ENCODE measurements around the gene CR1. TPM values are rescaled to one million over a fixed set of nuclear protein-coding genes. Genes with fewer than 3 reads are reported as not detected.
A peak's percentile ranks its signal among the peaks of the same experiment; 100 is the strongest.

Gene CR1
- total and polyA plus RNA-seq, 2 of the 8 experiments (the other 6 are each of a cell fraction or from before 2014, with no cell fraction given) = 0.15 to 0.22 TPM

DNA sequence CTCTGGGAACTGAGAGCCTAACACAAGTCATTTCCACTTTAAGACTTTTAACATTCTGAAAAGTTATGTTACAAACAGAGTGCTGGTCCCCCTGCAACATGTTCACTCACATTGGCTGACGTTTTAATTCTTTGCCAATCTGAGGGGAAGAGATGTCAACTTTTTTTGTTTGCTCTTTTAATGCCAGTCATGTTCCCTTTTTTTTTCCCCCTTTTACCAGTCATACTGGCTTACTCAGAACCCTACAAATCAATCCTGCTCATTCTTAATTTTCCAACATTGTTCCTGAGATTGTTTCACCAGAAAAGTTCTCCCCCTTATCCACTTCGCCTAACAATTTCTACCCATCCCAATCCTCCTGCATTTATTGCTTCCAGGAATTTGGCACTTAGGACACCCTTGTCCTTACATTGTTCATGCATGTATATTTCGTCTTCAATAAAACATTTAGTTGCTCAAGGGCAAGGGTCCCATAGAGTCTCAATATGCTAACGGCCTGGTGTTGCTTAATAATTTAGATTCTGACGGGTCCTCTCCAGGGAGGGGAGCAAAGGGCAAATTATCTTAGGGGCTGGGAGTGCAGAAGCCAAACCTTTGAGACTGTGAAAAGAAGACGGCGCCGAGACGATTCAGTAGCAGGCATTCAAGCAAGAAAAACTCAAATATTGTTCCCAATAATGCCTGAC lies 148.4 kb downstream of the CR1 start:
- Histone ChIP-seq H4K91ac (replicated peaks; ENCODE audit: insufficient read length, low read length) (no peak overlapping the region), H2BK120ac (replicated peaks; ENCODE audit: low read depth, low read length) (no peak overlapping the region), H3K4me1 (replicated peaks in 1 of 4; ENCODE audit: control insufficient read depth in 3 of 4, insufficient read depth in 4 of 4, low read length in 3 of 4) (no peaks in the 10 kb centered on the region; a peak in 1 of 7 replicates), H2BK12ac (ENCODE audit: low read depth, low read length) (no peak overlapping the region), H3K27ac (ENCODE audit: low read depth, low read length) (no peak overlapping the region), H2BK15ac (ENCODE audit: low read length) (no peak overlapping the region), H3K9ac (replicated peaks in 1 of 4; ENCODE audit: extremely low read depth in 1 of 4, low read depth in 3 of 4, low read length in 3 of 4) (no peak overlapping the region), H3K23me2 (ENCODE audit: low read depth, low read length) (no peaks in the 10 kb centered on the region), H3K79me1 (ENCODE audit: low read depth, low read length) (no peaks in the 10 kb centered on the region), H4K5ac (ENCODE audit: insufficient read length, low read depth, low read length) (no peak overlapping the region), H4K8ac (ENCODE audit: extremely low read depth, insufficient read depth, low read length) (no peak overlapping the region), H3K79me2 (ENCODE audit: control insufficient read depth in 1 of 2, insufficient read depth in 2 of 2, low read length in 2 of 2) (no peaks in the 10 kb centered on the region), H3K27me3 (replicated peaks in 1 of 4; ENCODE audit: control insufficient read depth in 3 of 4, extremely low read depth in 1 of 4, insufficient read depth in 3 of 4, low read length in 3 of 4) (no peaks in the 10 kb centered on the region), H3K4ac (replicated peaks; ENCODE audit: insufficient read length, low read depth, low read length) (no peak overlapping the region), H3K18ac (ENCODE audit: extremely low read depth, low read length) (no peak overlapping the region), H3K4me3 (ENCODE audit: extremely low read depth in 1 of 4, insufficient read depth in 2 of 4, low read depth in 3 of 4, low read length in 4 of 4) (no peak overlapping the region), H3K9me3 (ENCODE audit: insufficient read depth in 2 of 2, low read depth in 1 of 2, low read length in 1 of 2) (no peaks in the 10 kb centered on the region; a peak in 1 of 4 replicates), H3K36me3 (ENCODE audit: control insufficient read depth in 2 of 4, insufficient read depth in 4 of 4, low read length in 3 of 4) (no peaks in the 10 kb centered on the region), H2AFZ (ENCODE audit: low read length) (no peak overlapping the region), H3K4me2 (ENCODE audit: insufficient read depth in 1 of 2, low read depth in 2 of 2, low read length in 2 of 2) (no peak overlapping the region), H3K14ac (ENCODE audit: insufficient read length) (no peak overlapping the region), H2BK20ac (ENCODE audit: low read length) (0 out of 2 replicates have a peak overlapping the region, but pooled peaks have one; percentile 43), H3K23ac (ENCODE audit: insufficient read length) (no peak overlapping the region), H3K56ac (replicated peaks; ENCODE audit: insufficient read length, low read depth, low read length) (no peak overlapping the region), H2AK5ac (ENCODE audit: low read depth, low read length) (no peak overlapping the region), H2BK5ac (ENCODE audit: low read depth, low read length) (no peak overlapping the region), H4K20me1 (replicated peaks in 1 of 2; ENCODE audit: control insufficient read depth in 1 of 2, insufficient read depth in 2 of 2, low read length in 2 of 2) (no peaks in the 10 kb centered on the region)
- ChIA-PET CTCF (ENCODE audit: partially characterized antibody) (no interaction called here), POLR2A (ENCODE audit: partially characterized antibody) (no interaction called here)
- WGBS, 2 experiments (ENCODE audit: extremely low coverage in 1 of 2, insufficient coverage in 1 of 2, insufficient read length in 1 of 2, insufficient replicate concordance in 2 of 2, low coverage in 1 of 2, low lambda C conversion rate in 2 of 2, missing lambda C conversion rate in 1 of 2) = 78% methylated on average over 9 of the region's 9 CpGs; no CpG with 5 or more reads in 1 of the 2 experiments
- DNase-seq (ENCODE audit: low read depth in 1 of 2, low spot score in 2 of 2) = no peak
- FAIRE-seq = no peak
- TF ChIP-seq JUN (IDR thresholded peaks at IDR 0.05; ENCODE audit: low read depth, low read length) = no peak
- TF ChIP-seq, protein P1, sequence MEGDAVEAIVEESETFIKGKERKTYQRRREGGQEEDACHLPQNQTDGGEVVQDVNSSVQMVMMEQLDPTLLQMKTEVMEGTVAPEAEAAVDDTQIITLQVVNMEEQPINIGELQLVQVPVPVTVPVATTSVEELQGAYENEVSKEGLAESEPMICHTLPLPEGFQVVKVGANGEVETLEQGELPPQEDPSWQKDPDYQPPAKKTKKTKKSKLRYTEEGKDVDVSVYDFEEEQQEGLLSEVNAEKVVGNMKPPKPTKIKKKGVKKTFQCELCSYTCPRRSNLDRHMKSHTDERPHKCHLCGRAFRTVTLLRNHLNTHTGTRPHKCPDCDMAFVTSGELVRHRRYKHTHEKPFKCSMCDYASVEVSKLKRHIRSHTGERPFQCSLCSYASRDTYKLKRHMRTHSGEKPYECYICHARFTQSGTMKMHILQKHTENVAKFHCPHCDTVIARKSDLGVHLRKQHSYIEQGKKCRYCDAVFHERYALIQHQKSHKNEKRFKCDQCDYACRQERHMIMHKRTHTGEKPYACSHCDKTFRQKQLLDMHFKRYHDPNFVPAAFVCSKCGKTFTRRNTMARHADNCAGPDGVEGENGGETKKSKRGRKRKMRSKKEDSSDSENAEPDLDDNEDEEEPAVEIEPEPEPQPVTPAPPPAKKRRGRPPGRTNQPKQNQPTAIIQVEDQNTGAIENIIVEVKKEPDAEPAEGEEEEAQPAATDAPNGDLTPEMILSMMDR (IDR thresholded peaks at IDR 0.05; ENCODE audit: control extremely low read depth in 1 of 3, insufficient read depth in 1 of 3, low read depth in 1 of 3, low read length in 3 of 3) = no peak
- TF ChIP-seq MAFK (IDR thresholded peaks at IDR 0.05; ENCODE audit: low read depth, low read length) = no peak
- no peak for TF ChIP-seq ZNF274 (IDR thresholded peaks at IDR 0.05; ENCODE audit: borderline replicate concordance, extremely low read depth, low read length)
- no peak for TF ChIP-seq CBX8 (IDR thresholded peaks at IDR 0.05; ENCODE audit: borderline replicate concordance, low read depth, low read length)
- TF ChIP-seq BACH1 (IDR thresholded peaks at IDR 0.05; ENCODE audit: low read length) = no peak
- no peak for TF ChIP-seq CREB1 (IDR thresholded peaks at IDR 0.05)
- no peak for TF ChIP-seq HDAC6 (IDR thresholded peaks at IDR 0.05; ENCODE audit: low read depth, low read length)
- no peak for TF ChIP-seq TCF12 (IDR thresholded peaks at IDR 0.05; ENCODE audit: low read depth, low read length)
- no peak for TF ChIP-seq RFX5 (IDR thresholded peaks at IDR 0.05; ENCODE audit: borderline replicate concordance, low read depth, low read length)
- no peak for TF ChIP-seq PHF8 (conservative IDR thresholded peaks at IDR 0.05; ENCODE audit: low read depth, low read length)
- no peak for TF ChIP-seq RXRA (IDR thresholded peaks at IDR 0.05; ENCODE audit: insufficient read depth, low read depth, low read length)
